SKM-1 (cell line): ENCODE data around the gene LEPROT.

Experiments
- DNase-seq: peaks from one replicate; lab custom pipeline; 2025; ENCODE audit not compliant: unreplicated experiment; lab: John Stamatoyannopoulos, UW

LEPROT gene

DNA sequence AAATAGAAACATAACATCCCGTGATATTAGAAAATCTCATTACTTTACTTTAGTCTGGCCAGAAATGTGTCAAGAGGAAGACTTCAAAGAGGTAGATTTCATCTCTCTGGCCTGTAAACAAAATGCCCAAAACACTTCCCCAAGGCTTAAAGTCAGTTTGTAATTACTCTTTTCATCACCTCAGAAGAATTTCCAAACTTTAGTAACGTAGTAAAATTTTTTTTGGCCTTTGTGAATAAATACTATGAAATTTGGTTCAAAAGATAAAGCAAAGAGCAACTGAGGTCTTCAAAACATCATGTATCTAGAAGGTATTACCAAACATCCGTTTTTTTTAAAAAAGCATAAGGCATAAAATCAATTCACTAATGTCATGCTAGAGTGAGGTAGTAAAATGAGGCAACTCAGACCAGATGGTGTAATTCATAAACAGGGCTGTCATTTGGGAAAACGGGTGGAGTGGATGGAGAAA is 51.4 kb downstream of the LEPROT start:
- no peak for DNase-seq

DNA sequence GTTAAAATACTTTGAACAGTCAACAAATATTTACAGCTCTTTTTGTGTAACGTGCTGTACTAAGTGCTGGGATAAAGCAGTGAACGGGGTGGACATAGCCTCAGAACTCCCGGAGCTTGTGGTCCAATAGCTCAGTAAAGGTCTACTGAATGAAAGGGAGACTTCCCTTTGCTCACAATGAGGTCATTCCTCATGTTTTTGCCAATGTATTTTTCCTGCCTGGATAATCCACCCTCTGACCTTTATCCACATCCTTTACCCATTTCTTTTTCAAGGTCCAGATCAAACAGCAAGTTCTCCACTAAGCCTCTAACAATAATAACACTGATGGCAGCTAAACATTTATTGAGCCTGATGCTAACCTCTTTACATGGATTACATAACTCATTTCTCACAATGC is 55.9 kb downstream of the LEPROT start:
- no peak for DNase-seq

DNA sequence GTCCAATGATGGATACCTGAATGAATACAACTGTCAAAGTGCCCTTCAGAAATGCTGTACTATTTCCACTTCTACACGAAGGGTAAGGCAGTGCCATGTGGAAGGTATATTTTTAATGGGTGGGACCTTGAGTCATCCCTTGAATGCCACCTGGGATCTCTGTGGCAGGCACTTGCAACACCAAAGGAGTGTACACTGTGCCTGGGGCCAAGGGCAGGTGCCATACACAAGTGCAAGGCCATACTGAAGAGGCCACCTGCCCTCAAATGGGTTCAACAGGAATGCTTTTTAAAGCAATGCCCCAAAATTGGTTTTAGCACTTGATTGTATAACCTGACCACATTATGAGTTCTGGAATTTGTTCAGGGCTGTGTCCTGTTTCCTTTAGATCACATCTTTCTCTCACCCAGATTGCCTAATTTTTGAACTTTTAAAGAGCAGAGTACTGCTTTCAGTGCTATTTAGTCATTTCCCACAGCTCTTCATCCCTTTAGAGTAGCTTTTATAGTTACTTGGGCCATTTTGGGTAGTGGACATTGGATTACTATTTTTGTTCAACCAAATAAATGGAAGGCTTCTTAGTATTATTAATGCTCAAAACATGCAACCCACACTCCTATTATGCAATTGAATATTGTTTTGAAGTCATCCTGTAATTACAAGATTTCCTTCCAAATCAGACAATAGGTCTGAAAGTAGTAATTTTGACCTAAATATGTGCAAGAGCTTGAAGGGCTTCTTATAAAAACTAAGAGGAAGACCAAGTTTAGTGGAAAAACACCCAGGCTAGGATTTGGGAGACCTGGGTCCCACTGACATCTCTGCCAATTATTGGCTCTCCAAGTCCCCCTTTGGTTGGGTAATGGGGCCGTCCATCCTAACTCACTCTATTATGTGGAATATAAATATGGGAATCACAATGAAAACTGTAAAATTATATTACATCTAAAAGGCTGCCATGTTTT is 57.2 kb downstream of the LEPROT start:
- no peak for DNase-seq

DNA sequence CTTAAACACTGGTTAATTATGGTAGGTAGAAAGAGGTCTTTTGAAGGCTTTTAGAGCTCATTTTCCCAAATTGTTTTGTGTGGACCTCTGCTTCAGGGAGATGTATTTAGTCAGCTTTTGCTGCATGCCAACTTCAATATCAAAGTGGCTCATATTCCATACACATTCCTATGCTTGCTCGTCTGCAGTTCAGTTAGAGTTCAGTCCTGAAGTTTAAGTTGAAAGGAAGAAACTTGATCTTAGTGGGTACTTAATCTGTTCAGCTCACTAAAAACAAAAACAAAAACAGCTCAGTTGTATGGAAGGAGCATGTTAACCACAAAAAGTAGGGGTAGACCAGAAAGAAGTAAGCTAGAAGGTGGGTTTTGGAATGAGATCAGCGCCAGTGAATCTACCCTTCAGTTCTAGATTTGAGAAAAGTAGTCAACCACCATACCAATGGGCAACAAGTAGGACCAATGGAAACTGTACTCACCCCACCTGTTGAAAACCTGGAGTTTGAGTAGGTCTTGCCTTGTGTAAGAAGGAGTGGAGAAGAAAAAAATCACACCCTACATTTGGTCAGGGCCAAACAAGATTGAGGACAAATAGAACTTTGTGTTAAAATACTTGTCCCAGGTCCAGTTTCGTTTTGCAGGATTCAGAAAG is 58.0 kb downstream of the LEPROT start:
- DNase-seq, result no peak

DNA sequence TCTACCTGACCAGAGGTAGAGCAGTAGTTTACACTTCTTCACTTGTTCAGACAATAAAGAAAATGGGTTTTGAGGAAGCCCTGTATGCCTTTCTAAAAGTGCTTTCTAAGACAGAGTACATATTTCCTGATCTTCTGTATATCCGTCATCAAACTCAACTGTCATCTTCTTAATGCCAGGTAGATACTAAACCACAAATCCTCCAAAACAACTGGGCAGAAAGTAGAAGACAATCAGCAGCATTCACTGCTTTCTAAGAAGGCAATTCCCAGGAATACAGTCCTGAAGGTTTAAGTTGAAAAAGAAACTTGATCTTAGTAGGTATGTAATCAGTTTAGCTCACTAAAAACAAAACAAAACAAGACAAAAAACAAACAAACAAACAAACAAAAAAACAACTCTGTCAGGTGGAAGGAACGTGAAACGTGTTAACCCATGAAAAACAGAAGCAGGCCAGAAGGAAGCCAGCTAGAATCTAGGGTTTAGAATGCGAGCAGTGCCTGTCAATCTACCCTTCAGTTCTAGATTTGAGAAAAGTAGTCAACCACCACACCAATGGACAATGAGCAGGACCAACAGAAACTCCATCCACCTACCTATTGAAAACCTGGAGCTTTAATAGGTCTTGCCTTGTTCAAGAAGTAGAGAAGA is 59.2 kb downstream of the LEPROT start:
- DNase-seq, result no peak

DNA sequence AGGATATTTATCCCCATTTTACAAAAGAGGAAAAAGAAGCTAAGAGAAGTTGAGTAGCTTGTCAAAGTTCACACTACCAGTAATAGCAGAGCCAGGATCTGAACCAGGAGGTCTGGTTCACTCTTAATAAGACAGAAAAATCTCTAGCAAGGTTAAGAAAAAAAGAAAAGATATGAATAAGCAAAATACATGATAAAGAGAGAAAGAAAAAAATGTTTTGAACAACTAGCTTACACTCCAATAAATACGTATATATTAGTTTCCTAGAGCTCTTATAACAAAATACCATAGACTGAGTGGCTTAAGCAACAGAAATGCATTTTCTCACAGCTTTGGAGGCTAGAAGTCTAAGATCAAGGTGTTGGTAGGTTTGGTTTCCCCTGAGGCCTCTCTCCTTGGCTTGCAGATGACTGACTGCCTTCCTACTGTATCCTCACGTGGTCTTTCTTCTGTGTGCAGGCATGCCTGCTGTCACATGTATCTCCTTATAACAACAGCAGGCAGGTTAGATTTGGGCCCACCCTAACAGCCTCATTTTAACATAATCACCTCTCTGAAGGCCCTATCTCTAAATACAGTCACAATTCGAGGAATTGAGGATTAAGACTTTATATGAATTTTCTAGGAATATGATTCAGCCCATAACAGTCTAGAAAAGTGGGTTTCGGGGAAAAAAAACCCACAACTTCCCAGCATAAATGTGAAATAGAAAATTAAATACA is 60.4 kb downstream of the LEPROT start:
- DNase-seq, result no peak

DNA sequence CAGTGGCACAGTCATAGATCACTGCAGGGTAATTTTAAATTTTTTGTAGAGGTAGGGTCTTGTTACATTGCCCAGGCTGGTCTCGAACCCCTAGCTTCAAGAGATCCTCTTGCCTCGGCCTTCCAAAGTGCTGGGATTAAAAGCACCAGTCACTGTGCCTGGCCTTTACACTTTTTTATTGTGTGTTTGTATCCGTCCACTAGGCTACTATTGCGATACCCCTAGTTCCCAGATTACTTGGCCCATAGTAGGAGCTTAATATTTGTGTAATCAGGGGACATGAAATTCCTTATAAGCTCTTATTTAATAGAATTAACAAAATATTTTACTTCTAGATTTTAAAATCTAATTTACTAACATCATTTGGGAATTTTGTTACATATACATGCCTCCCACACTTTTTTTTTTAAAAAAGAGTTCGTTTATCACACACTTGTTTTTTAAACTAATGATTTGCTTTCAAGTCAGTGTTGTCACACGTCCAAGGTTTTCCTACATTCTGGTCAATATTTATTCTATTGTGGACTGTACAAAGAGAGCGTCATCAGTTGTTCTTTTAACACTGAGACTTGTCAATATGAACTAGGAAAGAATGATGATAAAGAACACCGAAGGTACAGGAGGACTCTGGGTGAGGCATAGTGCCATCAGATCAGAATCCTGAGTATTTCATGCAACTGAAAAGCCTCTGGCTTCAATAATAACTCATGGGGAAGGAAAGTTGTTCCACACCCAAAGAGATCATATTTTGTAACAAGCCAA is 63.7 kb downstream of the LEPROT start:
- DNase-seq, result no peak
